Mammary epithelial cell (primary cell): ENCODE data around the gene EIF2D.

Experiments
- CTCF ChIP-seq, 2 donors: IDR thresholded peaks in 1 of 2; conservative IDR thresholded peaks in 1 of 2; 2 replicates each; pipeline ENCODE4 v1.5.1; 2011 to 2012; ENCODE audit warnings: inconsistent platforms in 2 of 2, low read length in 2 of 2, mild to moderate bottlenecking in 2 of 2, control low read depth in 1 of 2, low read depth in 1 of 2; ENCODE audit not compliant: insufficient read depth in 1 of 2; ENCODE audit errors: extremely low read depth in 1 of 2
- EZH2 ChIP-seq: IDR thresholded peaks from 2 replicates; pipeline ENCODE4 v1.6.1; 2012; ENCODE audit warnings: low read length, inconsistent platforms, borderline replicate concordance

DNA sequence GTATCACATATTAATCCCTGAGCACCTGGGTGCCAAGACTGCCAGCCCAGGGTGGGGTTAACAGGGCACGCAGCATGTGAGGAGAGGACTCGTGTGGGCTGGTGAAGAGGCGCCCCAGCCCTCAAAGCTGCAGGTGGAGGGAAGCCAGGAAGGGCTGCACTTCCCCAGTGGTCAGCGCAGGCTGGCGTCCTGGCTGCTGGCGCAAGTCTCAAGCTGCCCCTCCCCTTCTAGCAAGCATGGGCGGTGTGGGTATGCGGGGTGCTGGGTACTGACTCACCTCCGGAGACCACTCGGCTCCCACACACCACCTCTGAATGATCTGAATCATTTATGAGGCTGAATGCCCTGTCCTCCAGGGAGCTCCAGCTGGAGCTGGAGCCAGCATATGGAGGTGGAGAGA lies 44.0 kb downstream of the EIF2D start:
- TF ChIP-seq EZH2 (no peak), CTCF (conservative IDR thresholded peaks at IDR 0.05 in 1 of 2, IDR thresholded peaks at IDR 0.05 in 1 of 2; ENCODE audit: extremely low read depth in 1 of 2, insufficient read depth in 1 of 2, low read depth in 1 of 2, low read length in 2 of 2) (no peak)
